NCI-H1105 (cell line): ENCODE measurements around the gene NTM.
"Not testable (repeated sequence)": the region's sequence is repeated elsewhere in the genome, so short reads cannot be mapped to it uniquely, and the experiment has no call there.

ENCODE experiments used
- DNase-seq: peaks from one replicate; lab custom pipeline; 2025; lab: John Stamatoyannopoulos, UW

NTM gene

GRCh38 chr11:132312701-132313111 is 942.3 kb downstream of the NTM start:
- DNase-seq: peak; percentile 18

GRCh38 chr11:132314911-132315455 is 944.6 kb downstream of the NTM start:
- DNase-seq: no peak

- DNase-seq: no peak
Measured at GRCh38 chr11:132315696-132316095, 945.3 kb downstream of the NTM start.

- DNase-seq: no peak
Measured at GRCh38 chr11:132318421-132319157, 948.2 kb downstream of the NTM start.

- not testable (repeated sequence) for DNase-seq
Measured at GRCh38 chr11:132319419-132319818, 949.0 kb downstream of the NTM start.

- DNase-seq: no peak
Measured at GRCh38 chr11:132330515-132330914, 960.1 kb downstream of the NTM start.

- DNase-seq: no peak
Measured at GRCh38 chr11:132332521-132332920, 962.1 kb downstream of the NTM start.

- DNase-seq: no peak
Measured at GRCh38 chr11:132334769-132335280, 964.4 kb downstream of the NTM start.

- no peak for DNase-seq
Measured at GRCh38 chr11:132335311-132335710, 964.9 kb downstream of the NTM start.

- DNase-seq: no peak
Measured at GRCh38 chr11:132336781-132337535, 966.5 kb downstream of the NTM start.

GRCh38 chr11:132337819-132338416 is 967.5 kb downstream of the NTM start:
- DNase-seq: no peak

- DNase-seq: no peak
Measured at GRCh38 chr11:132342408-132342807, 972.0 kb downstream of the NTM start.

- DNase-seq: no peak
Measured at GRCh38 chr11:132343445-132344175, 973.2 kb downstream of the NTM start.

GRCh38 chr11:132346558-132347148 is 976.2 kb downstream of the NTM start:
- no peak for DNase-seq

GRCh38 chr11:132347156-132348090 is 977.0 kb downstream of the NTM start:
- DNase-seq: no peak

GRCh38 chr11:132349811-132350733 is 979.7 kb downstream of the NTM start:
- no peak for DNase-seq

GRCh38 chr11:132351050-132351449 is 980.6 kb downstream of the NTM start:
- no peak for DNase-seq

- no peak for DNase-seq
Measured at GRCh38 chr11:132352497-132352896, 982.1 kb downstream of the NTM start.

GRCh38 chr11:132353255-132353654 is 982.8 kb downstream of the NTM start:
- DNase-seq: no peak
